ENCODE data around the gene TFAP2E. TPM values are rescaled to one million over a fixed set of nuclear protein-coding genes. Genes with fewer than 3 reads are reported as not detected.

TFAP2E gene
- total and polyA plus RNA-seq, 11 donors, result 0.12 to 0.57 (median 0.29) TPM; not detected in 3

DNA sequence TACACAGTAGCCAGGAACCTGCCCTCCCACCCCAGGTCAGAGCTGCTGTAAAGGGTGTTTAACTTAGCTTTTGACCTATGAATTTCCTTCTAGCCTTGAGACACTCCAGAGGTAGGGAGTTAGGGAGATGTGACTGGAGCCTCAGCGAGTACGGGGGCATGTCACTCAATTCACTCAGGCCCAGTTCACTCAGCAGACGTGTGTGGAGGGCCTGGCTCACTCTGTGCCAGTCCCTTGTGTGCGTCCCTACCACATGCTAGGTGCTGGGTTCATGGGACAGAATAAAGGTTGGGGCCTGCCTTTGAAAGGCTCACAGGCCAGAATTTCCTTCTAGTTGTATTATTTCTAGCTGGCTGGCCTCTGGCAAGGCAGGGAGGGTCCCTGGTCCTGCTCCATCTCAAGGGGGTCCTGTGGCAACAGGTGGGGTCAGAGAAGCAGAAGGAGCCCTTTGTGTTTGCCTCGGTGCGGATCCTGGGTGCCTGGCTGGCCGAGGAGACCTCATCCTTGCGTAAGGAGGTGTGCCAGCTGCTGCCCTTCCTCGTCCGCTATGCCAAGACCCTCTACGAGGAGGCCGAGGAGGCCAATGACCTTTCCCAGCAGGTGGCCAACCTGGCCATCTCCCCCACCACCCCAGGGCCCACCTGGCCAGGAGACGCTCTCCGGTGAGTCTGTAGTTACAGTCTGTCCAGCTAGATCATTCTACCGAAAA lies 11.0 kb upstream of the TFAP2E start:
- no peak for TF ChIP-seq POLR2A (IDR thresholded peaks at IDR 0.05)
- TF ChIP-seq, protein P1, sequence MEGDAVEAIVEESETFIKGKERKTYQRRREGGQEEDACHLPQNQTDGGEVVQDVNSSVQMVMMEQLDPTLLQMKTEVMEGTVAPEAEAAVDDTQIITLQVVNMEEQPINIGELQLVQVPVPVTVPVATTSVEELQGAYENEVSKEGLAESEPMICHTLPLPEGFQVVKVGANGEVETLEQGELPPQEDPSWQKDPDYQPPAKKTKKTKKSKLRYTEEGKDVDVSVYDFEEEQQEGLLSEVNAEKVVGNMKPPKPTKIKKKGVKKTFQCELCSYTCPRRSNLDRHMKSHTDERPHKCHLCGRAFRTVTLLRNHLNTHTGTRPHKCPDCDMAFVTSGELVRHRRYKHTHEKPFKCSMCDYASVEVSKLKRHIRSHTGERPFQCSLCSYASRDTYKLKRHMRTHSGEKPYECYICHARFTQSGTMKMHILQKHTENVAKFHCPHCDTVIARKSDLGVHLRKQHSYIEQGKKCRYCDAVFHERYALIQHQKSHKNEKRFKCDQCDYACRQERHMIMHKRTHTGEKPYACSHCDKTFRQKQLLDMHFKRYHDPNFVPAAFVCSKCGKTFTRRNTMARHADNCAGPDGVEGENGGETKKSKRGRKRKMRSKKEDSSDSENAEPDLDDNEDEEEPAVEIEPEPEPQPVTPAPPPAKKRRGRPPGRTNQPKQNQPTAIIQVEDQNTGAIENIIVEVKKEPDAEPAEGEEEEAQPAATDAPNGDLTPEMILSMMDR (IDR thresholded peaks at IDR 0.05), result no peak
- ATAC-seq, result no peak
- Histone ChIP-seq H3K27ac (no peak overlapping the region), H3K4me1 (peaks cover 0 to 40% (median 15%) of the 10 kb centered on the region in 12 donors), H3K9me3 (no peaks in the 10 kb centered on the region), H3K4me3 (no peak overlapping the region), H3K27me3 (no peaks in the 10 kb centered on the region), H3K36me3 (peaks cover 0 to 43% (median 33%) of the 10 kb centered on the region in 9 donors)
- intact Hi-C loops (cut with DNase I), result loop anchor here in 6 of 10 donors (1.0 to 10.0 kb wide), 6 partner anchors 34 to 367 kb away; partner anchors contain the start of gene SFPQ (in 1 of the 6)
- no peak for DNase-seq
- WGBS, 4 donors, result 90 to 95% (median 92%) methylated on average over 11 to 15 of the region's 15 CpGs

DNA sequence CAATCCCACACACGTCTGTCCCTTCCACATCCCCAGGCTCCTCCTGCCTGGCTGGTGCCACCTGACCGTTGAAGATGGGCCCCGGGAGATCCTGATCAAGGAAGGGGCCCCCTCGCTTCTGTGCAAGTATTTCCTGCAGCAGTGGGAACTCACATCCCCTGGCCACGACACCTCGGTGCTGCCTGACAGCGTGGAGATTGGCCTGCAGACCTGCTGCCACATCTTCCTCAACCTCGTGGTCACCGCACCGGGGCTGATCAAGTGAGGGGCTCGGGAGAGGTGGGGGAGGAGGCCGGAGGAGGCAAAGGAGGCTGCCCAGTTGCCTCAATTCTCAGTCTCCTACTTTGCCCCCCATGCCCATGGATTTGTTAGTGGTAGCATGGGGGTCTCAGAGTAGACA lies 9.9 kb upstream of the TFAP2E start:
- H3K36me3 ChIP-seq, result peaks cover 0 to 45% (median 33%) of the 10 kb centered on the region in 9 donors
- WGBS, 4 donors, result 62 to 71% (median 67%) methylated on average over 12 of the region's 12 CpGs
- no peak for ATAC-seq

DNA sequence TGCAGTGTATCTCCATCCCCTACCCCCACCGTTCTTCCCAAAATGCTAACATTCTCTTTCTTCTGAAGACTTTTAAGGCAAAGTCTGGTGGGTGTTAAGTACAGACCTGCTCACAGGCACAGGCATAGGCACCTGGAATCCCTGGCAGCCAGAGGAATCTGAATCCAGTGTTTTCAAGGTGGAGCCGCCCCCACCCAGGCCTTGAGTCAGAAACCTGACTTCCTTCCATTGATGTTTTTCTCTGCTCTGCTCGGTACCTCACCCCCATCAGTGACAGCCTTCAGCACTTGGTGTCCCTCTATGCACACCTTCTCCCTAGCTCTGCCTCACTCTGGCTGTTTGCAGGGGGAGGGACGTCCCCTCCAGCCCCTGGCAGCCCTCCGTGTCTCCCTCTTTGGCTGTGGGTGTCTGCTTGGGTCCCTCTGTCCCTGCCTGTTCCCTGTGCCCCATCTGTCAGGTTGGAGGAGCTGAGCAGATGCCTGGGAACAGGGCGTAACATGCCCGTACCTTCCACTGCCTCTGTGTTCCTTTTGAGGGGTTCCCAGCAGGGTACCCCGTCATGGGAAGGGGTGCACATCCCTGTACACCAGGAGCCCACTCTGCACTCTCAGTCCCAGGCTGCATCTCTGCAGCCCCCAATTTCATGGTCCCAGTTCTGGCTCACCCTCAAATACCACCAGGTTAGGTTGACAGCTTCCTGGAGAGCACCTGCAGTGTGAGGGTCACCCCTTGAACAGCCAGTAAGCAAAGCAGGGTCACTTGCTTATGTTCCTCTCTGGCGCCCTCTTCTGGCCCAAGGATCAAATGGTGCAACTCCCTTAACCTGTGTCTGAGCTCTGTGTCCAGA lies 8.9 kb upstream of the TFAP2E start:
- TF ChIP-seq, protein P1 (IDR thresholded peaks at IDR 0.05), result peak; percentile 59 to 85 (median 78)
- TF ChIP-seq POLR2A (IDR thresholded peaks at IDR 0.05), result no peak
- H3K36me3 ChIP-seq, result peaks cover 0 to 45% (median 33%) of the 10 kb centered on the region in 9 donors
- H3K4me1 ChIP-seq, result peaks cover 0 to 28% (median 11%) of the 10 kb centered on the region in 12 donors
- no peaks in the 10 kb centered on the region for H3K9me3 ChIP-seq
- H3K4me3 ChIP-seq, result no peak overlapping the region
- peaks cover 0 to 1% (median 0%) of the 10 kb centered on the region in 9 donors for H3K27me3 ChIP-seq
- intact Hi-C loops (cut with DNase I), result loop anchor here in 8 of 10 donors (1.0 to 10.0 kb wide), 7 partner anchors 111 to 369 kb away; partner anchors contain the start of gene SFPQ (in 1 of the 8)
- 76 to 79% (median 77%) methylated on average over 9 of the region's 9 CpGs for WGBS, 4 donors
- no peak overlapping the region for H3K27ac ChIP-seq
- peak; percentile 72 to 87 (median 78) for DNase-seq
- peak in 3 of 4 donors; percentile 29 to 49 (median 43) for ATAC-seq

More for the DNA sequence above, 9.9 kb upstream of the TFAP2E start:
- Histone ChIP-seq H3K9me3 (no peaks in the 10 kb centered on the region), H3K27ac (no peak overlapping the region), H3K4me1 (peaks cover 0 to 38% (median 13%) of the 10 kb centered on the region in 12 donors), H3K27me3 (no peaks in the 10 kb centered on the region), H3K4me3 (no peak overlapping the region)
- intact Hi-C loops (cut with DNase I), result loop anchor here in 5 of 10 donors (5.0 to 10.0 kb wide), 4 partner anchors 111 to 368 kb away; partner anchors contain the start of gene SFPQ (in 1 of the 5)
- no peak for DNase-seq
- TF ChIP-seq, protein P1 (IDR thresholded peaks at IDR 0.05), result no peak
- no peak for TF ChIP-seq POLR2A (IDR thresholded peaks at IDR 0.05)
